B cell (primary cell): ENCODE results near the gene ASB15. TPM values are rescaled to one million over a fixed set of nuclear protein-coding genes. Genes with fewer than 3 reads are reported as not detected.

Experiments
- ATAC-seq: fragments of 200-7000 bp; cut with Tn5 transposase; one replicate; pipeline ENCODE4 v1.10.0; 2021; ENCODE audit warnings: low read depth, mild to moderate bottlenecking, moderate number of reproducible peaks, moderate library complexity
- CTCF ChIA-PET: fragments of 350-600 bp; sonication (Branson Sonifier 250); formaldehyde crosslinking; loops from one replicate; lab custom pipeline; 2021; ENCODE audit warnings: antibody characterized with exemption, inconsistent platforms; lab: Charles Lee
- POLR2A ChIA-PET: fragments of 350-600 bp; sonication (Branson Sonifier 250); formaldehyde crosslinking; loops from one replicate; lab custom pipeline; 2021; ENCODE audit warnings: antibody characterized with exemption; lab: Charles Lee
- DNase-seq: peaks from one replicate; pipeline ENCODE4 v3.0.0; 2013
- H2AFZ ChIP-seq: 2 replicates; pipeline ENCODE4 v1.6.1; 2012; ENCODE audit warnings: mild to moderate bottlenecking, low read depth, low read length; ENCODE audit not compliant: insufficient read depth, poor library complexity, severe bottlenecking
- H3K27ac ChIP-seq, 2 donors: 1 replicate in 1 of 2; 2 replicates in 1 of 2; pipeline ENCODE4 v1.5.1; 2012 to 2013; ENCODE audit warnings: low read length in 2 of 2, mild to moderate bottlenecking in 2 of 2, moderate library complexity in 1 of 2
- H3K27me3 ChIP-seq, 4 experiments: fragments of 200-600 bp in 1 of 4; sonication (generic) in 1 of 4; replicated peaks in 1 of 4; 1 replicate in 2 of 4; 2 replicates in 2 of 4; pipeline versions ENCODE4 v1.6.1 to v1.7.0; 2013 to 2016; ENCODE audit warnings: low read length in 3 of 4, mild to moderate bottlenecking in 2 of 4, mixed read lengths in 1 of 4, moderate library complexity in 1 of 4; ENCODE audit not compliant: insufficient read depth in 4 of 4, control insufficient read depth in 3 of 4; ENCODE audit errors: control extremely low read depth in 1 of 4
- H3K36me3 ChIP-seq, 2 experiments: replicated peaks in 1 of 2; 1 replicate in 1 of 2; 2 replicates in 1 of 2; pipeline versions ENCODE4 v1.6.1 to v1.7.1; 2013; ENCODE audit warnings: low read length in 1 of 2; ENCODE audit not compliant: insufficient read depth in 2 of 2, control insufficient read depth in 1 of 2; ENCODE audit errors: control extremely low read depth in 1 of 2, extremely low read depth in 1 of 2
- H3K4me1 ChIP-seq, 2 donors: fragments of 200-600 bp in 1 of 2; sonication (generic) in 1 of 2; 1 replicate in 1 of 2; 2 replicates in 1 of 2; pipeline versions ENCODE4 v1.5.1 to v1.6.1; 2013 to 2017; ENCODE audit warnings: low read length in 2 of 2; ENCODE audit not compliant: control insufficient read depth in 2 of 2, insufficient read depth in 2 of 2
- H3K4me2 ChIP-seq: replicated peaks from 2 replicates; pipeline ENCODE3; 2012; ENCODE audit warnings: mild to moderate bottlenecking, low read depth, low read length; ENCODE audit not compliant: poor library complexity, severe bottlenecking
- H3K4me3 ChIP-seq, 5 experiments: fragments of 200-600 bp in 1 of 5; sonication (generic) in 1 of 5; 1 replicate in 3 of 5; 2 replicates in 2 of 5; pipeline versions ENCODE4 v1.5.1 to v1.7.0; 2011 to 2016; ENCODE audit warnings: low read length in 4 of 5, mild to moderate bottlenecking in 4 of 5, low read depth in 2 of 5, control low read depth in 1 of 5, moderate library complexity in 1 of 5; ENCODE audit not compliant: insufficient read depth in 1 of 5; ENCODE audit errors: control extremely low read depth in 1 of 5, extremely low read depth in 1 of 5
- H3K79me2 ChIP-seq: fragments of 200-600 bp; sonication (generic); one replicate; pipeline ENCODE4 v1.6.0; 2016; ENCODE audit warnings: low read length; ENCODE audit not compliant: control insufficient read depth, insufficient read depth
- H3K9ac ChIP-seq: fragments of 200-600 bp; sonication (generic); 2 replicates; pipeline ENCODE4 v1.6.1; 2017; ENCODE audit warnings: mild to moderate bottlenecking, low read length, moderate library complexity
- H3K9me3 ChIP-seq, 3 donors: one replicate each; pipeline versions ENCODE4 v1.6.1 to v1.7.1; 2013; ENCODE audit warnings: low read length in 2 of 3; ENCODE audit not compliant: control insufficient read depth in 2 of 3, insufficient read depth in 1 of 3; ENCODE audit errors: control extremely low read depth in 1 of 3
- H4K20me1 ChIP-seq: 2 replicates; pipeline ENCODE4 v1.6.0; 2012; ENCODE audit warnings: mild to moderate bottlenecking, low read length; ENCODE audit not compliant: insufficient read depth, control insufficient read depth, poor library complexity, severe bottlenecking
- H3K27ac Mint-ChIP-seq: one replicate; pipeline ENCODE4 v1.8.0; 2021; ENCODE audit warnings: mixed read lengths
- H3K27me3 Mint-ChIP-seq: one replicate; pipeline ENCODE4 v1.8.0; 2021; ENCODE audit warnings: mixed read lengths
- H3K4me1 Mint-ChIP-seq: one replicate; pipeline ENCODE4 v1.8.0; 2021; ENCODE audit warnings: mixed read lengths
- H3K4me3 Mint-ChIP-seq: one replicate; pipeline ENCODE4 v1.8.0; 2021; ENCODE audit warnings: mixed read lengths
- H3K9me3 Mint-ChIP-seq: one replicate; pipeline ENCODE4 v1.8.0; 2022; ENCODE audit warnings: mixed read lengths; ENCODE audit not compliant: insufficient read depth
- EZH2 ChIP-seq: IDR thresholded peaks from 2 replicates; pipeline ENCODE4 v1.6.1; 2012; ENCODE audit warnings: borderline replicate concordance, low read depth, mild to moderate bottlenecking, moderate library complexity, low read length; ENCODE audit not compliant: insufficient read depth, poor library complexity, severe bottlenecking
- WGBS: methylation state at CpG from one replicate; pipeline ENCODE4 v1.1.5; 2013; ENCODE audit warnings: missing lambda C conversion rate; ENCODE audit not compliant: insufficient coverage; 5-methylcytosine and 5-hydroxymethylcytosine counted together
- intact Hi-C: fragments of 100-400 bp; cut with micrococcal nuclease; formaldehyde crosslinking; loops from one replicate; pipeline ENCODE4 v1.10.0; 2022
- polyA plus RNA-seq: library from polyadenylated mRNA; depleted of rRNA; stranded (reverse); fragments of >200 nt; gene quantifications from 2 replicates; pipeline ENCODE4 v1.2.3, GENCODE V29; 2012
- total RNA-seq, 2 donors: library from RNA; stranded (reverse); fragments of 120-200 nt in 1 of 2; gene quantifications; 1 replicate in 1 of 2; 2 replicates in 1 of 2; pipeline versions ENCODE4 v1.2.3 to v1.2.4, GENCODE V29; 2013 to 2022
- TF ChIP-seq, protein P1 (sequence below): fragments of 200-600 bp; IDR thresholded peaks from one replicate; pipeline ENCODE4 v1.8.0; 2022; ENCODE audit warnings: antibody characterized with exemption, mild to moderate bottlenecking

The ASB15 gene
- total and polyA plus RNA-seq, 2 donors (not counting 1 experiment from before 2014, with no cell fraction given): not detected

DNA sequence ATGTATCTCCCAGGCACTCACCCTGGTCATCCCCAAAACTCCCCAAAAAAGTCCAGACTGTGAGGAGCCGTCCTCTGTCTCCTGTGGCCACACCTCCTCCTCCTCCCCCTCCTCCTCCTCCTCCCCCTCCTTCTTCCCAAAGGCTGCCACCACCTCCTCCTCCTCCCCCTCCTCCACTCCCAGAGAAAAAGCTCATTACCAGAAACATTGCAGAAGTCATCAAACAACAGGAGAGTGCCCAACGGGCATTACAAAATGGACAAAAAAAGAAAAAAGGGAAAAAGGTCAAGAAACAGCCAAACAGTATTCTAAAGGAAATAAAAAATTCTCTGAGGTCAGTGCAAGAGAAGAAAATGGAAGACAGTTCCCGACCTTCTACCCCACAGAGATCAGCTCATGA, 61.1 kb downstream of the ASB15 start:
- Histone ChIP-seq H3K4me2 (no peak overlapping the region), H4K20me1 (no peaks in the 10 kb centered on the region), H3K4me3 (no peak overlapping the region), H3K9ac (no peak overlapping the region), H3K36me3 (no peaks in the 10 kb centered on the region), H3K9me3 (no peaks in the 10 kb centered on the region), H3K4me1 (no peaks in the 10 kb centered on the region), H2AFZ (no peak overlapping the region), H3K27ac (no peak overlapping the region), H3K27me3 (peaks cover 0 to 4% (median 0%) of the 10 kb centered on the region in 4 experiments), H3K79me2 (no peaks in the 10 kb centered on the region)
- Mint-ChIP-seq H3K27ac (no peak overlapping the region), H3K4me1 (no peaks in the 10 kb centered on the region), H3K27me3 (peaks cover 38% of the 10 kb centered on the region), H3K9me3 (no peaks in the 10 kb centered on the region), H3K4me3 (no peak overlapping the region)
- TF ChIP-seq, protein P1, sequence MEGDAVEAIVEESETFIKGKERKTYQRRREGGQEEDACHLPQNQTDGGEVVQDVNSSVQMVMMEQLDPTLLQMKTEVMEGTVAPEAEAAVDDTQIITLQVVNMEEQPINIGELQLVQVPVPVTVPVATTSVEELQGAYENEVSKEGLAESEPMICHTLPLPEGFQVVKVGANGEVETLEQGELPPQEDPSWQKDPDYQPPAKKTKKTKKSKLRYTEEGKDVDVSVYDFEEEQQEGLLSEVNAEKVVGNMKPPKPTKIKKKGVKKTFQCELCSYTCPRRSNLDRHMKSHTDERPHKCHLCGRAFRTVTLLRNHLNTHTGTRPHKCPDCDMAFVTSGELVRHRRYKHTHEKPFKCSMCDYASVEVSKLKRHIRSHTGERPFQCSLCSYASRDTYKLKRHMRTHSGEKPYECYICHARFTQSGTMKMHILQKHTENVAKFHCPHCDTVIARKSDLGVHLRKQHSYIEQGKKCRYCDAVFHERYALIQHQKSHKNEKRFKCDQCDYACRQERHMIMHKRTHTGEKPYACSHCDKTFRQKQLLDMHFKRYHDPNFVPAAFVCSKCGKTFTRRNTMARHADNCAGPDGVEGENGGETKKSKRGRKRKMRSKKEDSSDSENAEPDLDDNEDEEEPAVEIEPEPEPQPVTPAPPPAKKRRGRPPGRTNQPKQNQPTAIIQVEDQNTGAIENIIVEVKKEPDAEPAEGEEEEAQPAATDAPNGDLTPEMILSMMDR: no peak
- TF ChIP-seq EZH2: no peak
- ChIA-PET CTCF (no interaction called here), POLR2A (no interaction called here)
- ATAC-seq (no peak), DNase-seq (no peak)
- intact Hi-C loops: no loop called here
- no CpG with 5 or more reads among the region's 3 CpGs for WGBS

DNA sequence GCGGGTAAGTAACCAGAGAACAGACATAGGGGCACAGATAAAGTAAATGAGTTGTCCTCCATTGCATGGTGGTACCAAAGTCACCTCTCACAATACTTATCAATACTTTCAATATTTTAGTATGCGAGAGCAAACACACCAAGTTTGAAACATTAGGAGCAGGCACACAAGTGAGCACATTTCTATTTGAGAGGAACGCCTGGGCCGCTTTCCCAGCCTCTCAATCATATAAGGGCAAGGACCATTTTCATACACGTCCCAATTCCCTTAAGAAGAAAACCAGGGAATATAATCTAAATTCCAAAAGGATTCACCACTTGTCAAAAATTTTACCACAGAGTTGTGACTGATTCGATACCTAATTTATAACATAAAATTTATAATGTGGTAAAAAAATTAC, 61.6 kb downstream of the ASB15 start:
- POLR2A ChIA-PET: no interaction called here
- H3K9me3 ChIP-seq: no peaks in the 10 kb centered on the region
- 90% methylated on average over 4 of the region's 6 CpGs for WGBS
- H3K4me2 ChIP-seq: no peak overlapping the region
- H4K20me1 ChIP-seq: no peaks in the 10 kb centered on the region
- ATAC-seq: no peak
- H3K9ac ChIP-seq: no peak overlapping the region
- H3K4me3 ChIP-seq: no peak overlapping the region
- Mint-ChIP-seq H3K4me3 (no peak overlapping the region), H3K27me3 (peaks cover 38% of the 10 kb centered on the region), H3K4me1 (no peaks in the 10 kb centered on the region), H3K9me3 (no peaks in the 10 kb centered on the region), H3K27ac (no peak overlapping the region)
- no peak for DNase-seq
- H3K36me3 ChIP-seq: no peaks in the 10 kb centered on the region
- no peak overlapping the region for H3K27ac ChIP-seq
- no peaks in the 10 kb centered on the region for H3K79me2 ChIP-seq
- H3K27me3 ChIP-seq: peaks cover 0 to 4% (median 0%) of the 10 kb centered on the region in 4 experiments
- intact Hi-C loops: no loop called here
- no peak for TF ChIP-seq EZH2
- TF ChIP-seq, protein P1: no peak
- no peaks in the 10 kb centered on the region for H3K4me1 ChIP-seq
- H2AFZ ChIP-seq: no peak overlapping the region
- CTCF ChIA-PET: no interaction called here
